Measurements from ENCODE around the gene ARL15. TPM values are rescaled to one million over a fixed set of nuclear protein-coding genes. Genes with fewer than 3 reads are reported as not detected.

Gene ARL15
- total and polyA plus RNA-seq, 4 donors, result 5.0 to 24.8 (median 13.3) TPM

GRCh38 chr5:54284586-54284985, 25.8 kb downstream of the ARL15 start:
- TF ChIP-seq SP1 (IDR thresholded peaks at IDR 0.05) (no peak), GABPA (IDR thresholded peaks at IDR 0.05 in 1 of 2, conservative IDR thresholded peaks at IDR 0.05 in 1 of 2) (no peak), RAD21 (IDR thresholded peaks at IDR 0.05) (no peak), EGR1 (IDR thresholded peaks at IDR 0.05; ENCODE audit: low read depth in 2 of 2) (no peak), MAX (IDR thresholded peaks at IDR 0.05) (no peak)
- WGBS, result 88% methylated on average over 2 of the region's 2 CpGs

DNA sequence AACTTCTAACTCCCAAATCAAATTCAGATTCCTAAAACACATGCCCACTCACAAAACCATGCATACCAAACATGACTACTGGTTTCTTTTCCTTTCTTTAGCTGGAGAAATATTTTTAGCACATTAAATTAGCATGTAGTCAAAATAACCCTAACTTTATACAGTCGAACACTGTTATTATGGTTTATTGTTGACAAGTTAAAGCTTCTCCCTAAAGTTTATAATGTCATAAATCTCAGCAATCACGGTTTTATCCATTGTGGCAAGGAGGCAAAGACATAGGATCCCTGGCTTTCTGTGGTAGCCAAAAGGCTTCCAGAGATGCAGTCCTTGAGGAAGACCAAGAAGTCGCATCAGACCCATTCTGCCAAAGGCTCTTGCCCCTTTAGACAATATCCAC, 27.5 kb downstream of the ARL15 start:
- Histone ChIP-seq H3K36me3 (ENCODE audit: control insufficient read depth in 4 of 4, insufficient read depth in 3 of 4, low read depth in 1 of 4, low read length in 3 of 4) (peaks cover 0 to 3% (median 0%) of the 10 kb centered on the region in 4 donors), H3K9ac (ENCODE audit: low read depth in 1 of 2, low read length in 2 of 2) (no peak overlapping the region), H3K27me3 (ENCODE audit: control insufficient read depth in 4 of 4, insufficient read depth in 4 of 4, low read length in 3 of 4) (no peaks in the 10 kb centered on the region), H3K4me3 (ENCODE audit: low read depth in 1 of 3, low read length in 3 of 3) (no peak overlapping the region), H3K4me1 (ENCODE audit: control insufficient read depth in 4 of 4, insufficient read depth in 4 of 4, low read length in 3 of 4) (no peaks in the 10 kb centered on the region), H3K9me3 (ENCODE audit: control insufficient read depth in 4 of 4, low read length in 3 of 4) (peaks cover 0 to 3% (median 2%) of the 10 kb centered on the region in 4 donors), H3K27ac (ENCODE audit: low read depth in 1 of 2, low read length in 2 of 2) (no peak overlapping the region)
- TF ChIP-seq YY1 (IDR thresholded peaks at IDR 0.05) (no peak), GABPA (IDR thresholded peaks at IDR 0.05 in 1 of 2, conservative IDR thresholded peaks at IDR 0.05 in 1 of 2) (no peak), TAF1 (conservative IDR thresholded peaks at IDR 0.05) (no peak)
- WGBS, result 75% methylated on average over 3 of the region's 3 CpGs
- DNase-seq (ENCODE audit: low spot score), result no peak

More at GRCh38 chr5:54284586-54284985, 25.8 kb downstream of the ARL15 start:
- Histone ChIP-seq H3K4me1 (ENCODE audit: control insufficient read depth in 4 of 4, insufficient read depth in 4 of 4, low read length in 3 of 4) (no peaks in the 10 kb centered on the region), H3K9me3 (ENCODE audit: control insufficient read depth in 4 of 4, low read length in 3 of 4) (peaks cover 0 to 3% (median 2%) of the 10 kb centered on the region in 4 donors), H3K27ac (ENCODE audit: low read depth in 1 of 2, low read length in 2 of 2) (no peak overlapping the region), H3K27me3 (ENCODE audit: control insufficient read depth in 4 of 4, insufficient read depth in 4 of 4, low read length in 3 of 4) (no peaks in the 10 kb centered on the region), H3K4me3 (ENCODE audit: low read depth in 1 of 3, low read length in 3 of 3) (no peak overlapping the region), H3K36me3 (ENCODE audit: control insufficient read depth in 4 of 4, insufficient read depth in 3 of 4, low read depth in 1 of 4, low read length in 3 of 4) (no peaks in the 10 kb centered on the region), H3K9ac (ENCODE audit: low read depth in 1 of 2, low read length in 2 of 2) (no peak overlapping the region)
- no peak for DNase-seq (ENCODE audit: low spot score)

- Histone ChIP-seq H3K9ac (ENCODE audit: low read depth in 1 of 2, low read length in 2 of 2) (no peak overlapping the region), H3K9me3 (ENCODE audit: control insufficient read depth in 4 of 4, low read length in 3 of 4) (peaks cover 0 to 3% (median 2%) of the 10 kb centered on the region in 4 donors), H3K27ac (ENCODE audit: low read depth in 1 of 2, low read length in 2 of 2) (no peak overlapping the region), H3K36me3 (ENCODE audit: control insufficient read depth in 4 of 4, insufficient read depth in 3 of 4, low read depth in 1 of 4, low read length in 3 of 4) (peaks cover 0 to 3% (median 0%) of the 10 kb centered on the region in 4 donors), H3K27me3 (ENCODE audit: control insufficient read depth in 4 of 4, insufficient read depth in 4 of 4, low read length in 3 of 4) (no peaks in the 10 kb centered on the region), H3K4me1 (ENCODE audit: control insufficient read depth in 4 of 4, insufficient read depth in 4 of 4, low read length in 3 of 4) (no peaks in the 10 kb centered on the region), H3K4me3 (ENCODE audit: low read depth in 1 of 3, low read length in 3 of 3) (no peak overlapping the region)
- DNase-seq (ENCODE audit: low spot score), result no peak
- 92% methylated on average over 3 of the region's 3 CpGs for WGBS
- TF ChIP-seq EGR1 (IDR thresholded peaks at IDR 0.05; ENCODE audit: low read depth in 2 of 2) (no peak), GABPA (IDR thresholded peaks at IDR 0.05 in 1 of 2, conservative IDR thresholded peaks at IDR 0.05 in 1 of 2) (no peak), FOXA1 (IDR thresholded peaks at IDR 0.05) (no peak), SP1 (IDR thresholded peaks at IDR 0.05) (no peak), JUND (IDR thresholded peaks at IDR 0.05) (no peak), MAX (IDR thresholded peaks at IDR 0.05) (no peak), FOXA2 (IDR thresholded peaks at IDR 0.05) (no peak), NR2F2 (IDR thresholded peaks at IDR 0.05) (no peak), HNF4A (conservative IDR thresholded peaks at IDR 0.05) (no peak), YY1 (IDR thresholded peaks at IDR 0.05) (no peak), RXRA (IDR thresholded peaks at IDR 0.05) (no peak)
- TF ChIP-seq, protein P1, sequence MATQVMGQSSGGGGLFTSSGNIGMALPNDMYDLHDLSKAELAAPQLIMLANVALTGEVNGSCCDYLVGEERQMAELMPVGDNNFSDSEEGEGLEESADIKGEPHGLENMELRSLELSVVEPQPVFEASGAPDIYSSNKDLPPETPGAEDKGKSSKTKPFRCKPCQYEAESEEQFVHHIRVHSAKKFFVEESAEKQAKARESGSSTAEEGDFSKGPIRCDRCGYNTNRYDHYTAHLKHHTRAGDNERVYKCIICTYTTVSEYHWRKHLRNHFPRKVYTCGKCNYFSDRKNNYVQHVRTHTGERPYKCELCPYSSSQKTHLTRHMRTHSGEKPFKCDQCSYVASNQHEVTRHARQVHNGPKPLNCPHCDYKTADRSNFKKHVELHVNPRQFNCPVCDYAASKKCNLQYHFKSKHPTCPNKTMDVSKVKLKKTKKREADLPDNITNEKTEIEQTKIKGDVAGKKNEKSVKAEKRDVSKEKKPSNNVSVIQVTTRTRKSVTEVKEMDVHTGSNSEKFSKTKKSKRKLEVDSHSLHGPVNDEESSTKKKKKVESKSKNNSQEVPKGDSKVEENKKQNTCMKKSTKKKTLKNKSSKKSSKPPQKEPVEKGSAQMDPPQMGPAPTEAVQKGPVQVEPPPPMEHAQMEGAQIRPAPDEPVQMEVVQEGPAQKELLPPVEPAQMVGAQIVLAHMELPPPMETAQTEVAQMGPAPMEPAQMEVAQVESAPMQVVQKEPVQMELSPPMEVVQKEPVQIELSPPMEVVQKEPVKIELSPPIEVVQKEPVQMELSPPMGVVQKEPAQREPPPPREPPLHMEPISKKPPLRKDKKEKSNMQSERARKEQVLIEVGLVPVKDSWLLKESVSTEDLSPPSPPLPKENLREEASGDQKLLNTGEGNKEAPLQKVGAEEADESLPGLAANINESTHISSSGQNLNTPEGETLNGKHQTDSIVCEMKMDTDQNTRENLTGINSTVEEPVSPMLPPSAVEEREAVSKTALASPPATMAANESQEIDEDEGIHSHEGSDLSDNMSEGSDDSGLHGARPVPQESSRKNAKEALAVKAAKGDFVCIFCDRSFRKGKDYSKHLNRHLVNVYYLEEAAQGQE (IDR thresholded peaks at IDR 0.05), result no peak
- TF ChIP-seq, protein P2, sequence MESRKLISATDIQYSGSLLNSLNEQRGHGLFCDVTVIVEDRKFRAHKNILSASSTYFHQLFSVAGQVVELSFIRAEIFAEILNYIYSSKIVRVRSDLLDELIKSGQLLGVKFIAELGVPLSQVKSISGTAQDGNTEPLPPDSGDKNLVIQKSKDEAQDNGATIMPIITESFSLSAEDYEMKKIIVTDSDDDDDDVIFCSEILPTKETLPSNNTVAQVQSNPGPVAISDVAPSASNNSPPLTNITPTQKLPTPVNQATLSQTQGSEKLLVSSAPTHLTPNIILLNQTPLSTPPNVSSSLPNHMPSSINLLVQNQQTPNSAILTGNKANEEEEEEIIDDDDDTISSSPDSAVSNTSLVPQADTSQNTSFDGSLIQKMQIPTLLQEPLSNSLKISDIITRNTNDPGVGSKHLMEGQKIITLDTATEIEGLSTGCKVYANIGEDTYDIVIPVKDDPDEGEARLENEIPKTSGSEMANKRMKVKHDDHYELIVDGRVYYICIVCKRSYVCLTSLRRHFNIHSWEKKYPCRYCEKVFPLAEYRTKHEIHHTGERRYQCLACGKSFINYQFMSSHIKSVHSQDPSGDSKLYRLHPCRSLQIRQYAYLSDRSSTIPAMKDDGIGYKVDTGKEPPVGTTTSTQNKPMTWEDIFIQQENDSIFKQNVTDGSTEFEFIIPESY (IDR thresholded peaks at IDR 0.05), result no peak
Measured at GRCh38 chr5:54281960-54282692, 28.2 kb downstream of the ARL15 start.

Measured in liver (tissue), 9 donors.